NCI-H2171 treated with DMSO at 0.1 percent for 48 hours (cell line): ENCODE data around the gene DIP2B.
"Not testable (repeated sequence)": the region's sequence is repeated elsewhere in the genome, so short reads cannot be mapped to it uniquely, and the experiment has no call there.

Experiments used
- DNase-seq: peaks from one replicate; lab custom pipeline; 2025; lab: John Stamatoyannopoulos, UW

DIP2B gene

GRCh38 chr12:50728841-50729240 lies 224.1 kb downstream of the DIP2B start:
- DNase-seq, result no peak

GRCh38 chr12:50732591-50732990 lies 227.8 kb downstream of the DIP2B start:
- DNase-seq, result no peak

GRCh38 chr12:50733706-50734105 lies 228.9 kb downstream of the DIP2B start:
- DNase-seq, result no peak

- peak; percentile 51 for DNase-seq
These were observed 229.9 kb downstream of the DIP2B start for GRCh38 chr12:50734409-50735263.

- DNase-seq, result no peak
These were observed 234.8 kb downstream of the DIP2B start for GRCh38 chr12:50739611-50740010.

GRCh38 chr12:50740307-50740706 lies 235.5 kb downstream of the DIP2B start:
- DNase-seq, result no peak

- DNase-seq, result no peak
These were observed 238.0 kb downstream of the DIP2B start for GRCh38 chr12:50742776-50743175.

- DNase-seq, result no peak
These were observed 241.1 kb downstream of the DIP2B start for GRCh38 chr12:50745861-50746260.

- no peak for DNase-seq
These were observed 241.6 kb downstream of the DIP2B start for GRCh38 chr12:50746431-50746830.

GRCh38 chr12:50747817-50748216 lies 243.0 kb downstream of the DIP2B start:
- DNase-seq, result no peak

- DNase-seq, result no peak
These were observed 244.7 kb downstream of the DIP2B start for GRCh38 chr12:50749459-50749882.

GRCh38 chr12:50750366-50750765 lies 245.6 kb downstream of the DIP2B start:
- no peak for DNase-seq

- no peak for DNase-seq
These were observed 247.3 kb downstream of the DIP2B start for GRCh38 chr12:50751948-50752721.

GRCh38 chr12:50753232-50753769 lies 248.5 kb downstream of the DIP2B start:
- no peak for DNase-seq

- DNase-seq, result peak; percentile 95
These were observed 259.0 kb downstream of the DIP2B start, which contains the start of gene ATF1 for GRCh38 chr12:50763639-50764285. Gene ATF1, plus strand, starts transcription at chr12:50764101. Its CDS starts 16,045 bp downstream, at chr12:50780146.

- peak; percentile 73 for DNase-seq
These were observed 259.7 kb downstream of the DIP2B start for GRCh38 chr12:50764286-50765094.

- peak; percentile 56 for DNase-seq
These were observed 260.5 kb downstream of the DIP2B start for GRCh38 chr12:50765095-50765911.

GRCh38 chr12:50768391-50768790 lies 263.6 kb downstream of the DIP2B start:
- DNase-seq, result no peak

GRCh38 chr12:50768813-50769212 lies 264.0 kb downstream of the DIP2B start:
- not testable (repeated sequence) for DNase-seq

GRCh38 chr12:50771409-50771808 lies 266.6 kb downstream of the DIP2B start:
- no peak for DNase-seq
